ENCODE results near the gene ZNF732. TPM values are rescaled to one million over a fixed set of nuclear protein-coding genes. Genes with fewer than 3 reads are reported as not detected.

The ZNF732 gene
- polyA plus RNA-seq, 3 donors = not detected

- Histone ChIP-seq H3K27me3 (ENCODE audit: control insufficient read depth in 2 of 2, insufficient read depth in 2 of 2, low read length in 2 of 2) (peaks cover 0 to 17% of the 10 kb centered on the region in 2 donors), H3K4me3 (replicated peaks in 1 of 3; ENCODE audit: low read depth in 2 of 3, low read length in 3 of 3) (no peak overlapping the region), H3K9ac (ENCODE audit: insufficient read depth, low read length, poor library complexity, severe bottlenecking) (no peak overlapping the region), H3K4me2 (replicated peaks; ENCODE audit: extremely low read depth, low read length, poor library complexity, severe bottlenecking) (no peak overlapping the region), H3K27ac (ENCODE audit: low read depth in 1 of 2, low read length in 2 of 2) (no peak overlapping the region), H3K79me2 (ENCODE audit: insufficient read depth, low read length) (no peaks in the 10 kb centered on the region), H2AFZ (ENCODE audit: insufficient read depth, low read depth, low read length, poor library complexity, severe bottlenecking) (no peak overlapping the region), H3K4me1 (ENCODE audit: control insufficient read depth in 1 of 2, insufficient read depth in 2 of 2, low read length in 2 of 2) (no peaks in the 10 kb centered on the region), H4K20me1 (ENCODE audit: insufficient read depth, low read length) (no peaks in the 10 kb centered on the region), H3K9me3 (replicated peaks in 1 of 2; ENCODE audit: control insufficient read depth in 1 of 2, insufficient read depth in 1 of 2, low read length in 2 of 2) (peaks cover 67% of the 10 kb centered on the region in 2 donors), H3K36me3 (replicated peaks in 1 of 2; ENCODE audit: control insufficient read depth in 1 of 2, insufficient read depth in 2 of 2, low read length in 2 of 2) (no peaks in the 10 kb centered on the region)
- WGBS (ENCODE audit: insufficient coverage) = 100% methylated on average over 1 of the region's 4 CpGs
- peaks cover 21 to 24% (median 23%) of the 10 kb centered on the region in 3 donors for H3K27me3 Mint-ChIP-seq (ENCODE audit: low read depth in 3 of 3)
- H3K4me3 Mint-ChIP-seq = no peak overlapping the region
- H3K27ac Mint-ChIP-seq = no peak overlapping the region
- intact Hi-C loops (cut with micrococcal nuclease) = no loop called here
- no peak for TF ChIP-seq CTCF (IDR thresholded peaks at IDR 0.05)
- peaks cover 36 to 78% (median 67%) of the 10 kb centered on the region in 7 donors for H3K9me3 Mint-ChIP-seq
- peaks cover 4 to 5% of the 10 kb centered on the region in 2 donors for H3K36me3 Mint-ChIP-seq
- peaks cover 8% of the 10 kb centered on the region for H3K4me1 Mint-ChIP-seq
- no peak for DNase-seq
Measured at GRCh38 chr4:302381-302780, 2.9 kb downstream of the ZNF732 start.

GRCh38 chr4:294732-295131 is 10.5 kb downstream of the ZNF732 start:
- H3K4me3 ChIP-seq (replicated peaks in 1 of 3; ENCODE audit: low read depth in 2 of 3, low read length in 3 of 3) = no peak overlapping the region

More at GRCh38 chr4:294732-295131, 10.5 kb downstream of the ZNF732 start:
- H3K36me3 Mint-ChIP-seq = no peaks in the 10 kb centered on the region
- Histone ChIP-seq H2AFZ (ENCODE audit: insufficient read depth, low read depth, low read length, poor library complexity, severe bottlenecking) (no peak overlapping the region), H3K27me3 (ENCODE audit: control insufficient read depth in 2 of 2, insufficient read depth in 2 of 2, low read length in 2 of 2) (no peaks in the 10 kb centered on the region), H3K4me2 (replicated peaks; ENCODE audit: extremely low read depth, low read length, poor library complexity, severe bottlenecking) (no peak overlapping the region), H3K9ac (ENCODE audit: insufficient read depth, low read length, poor library complexity, severe bottlenecking) (no peak overlapping the region), H3K36me3 (replicated peaks in 1 of 2; ENCODE audit: control insufficient read depth in 1 of 2, insufficient read depth in 2 of 2, low read length in 2 of 2) (no peaks in the 10 kb centered on the region), H3K79me2 (ENCODE audit: insufficient read depth, low read length) (no peaks in the 10 kb centered on the region), H4K20me1 (ENCODE audit: insufficient read depth, low read length) (no peaks in the 10 kb centered on the region), H3K27ac (ENCODE audit: low read depth in 1 of 2, low read length in 2 of 2) (no peak overlapping the region), H3K4me1 (ENCODE audit: control insufficient read depth in 1 of 2, insufficient read depth in 2 of 2, low read length in 2 of 2) (no peaks in the 10 kb centered on the region), H3K9me3 (replicated peaks in 1 of 2; ENCODE audit: control insufficient read depth in 1 of 2, insufficient read depth in 1 of 2, low read length in 2 of 2) (peaks cover 41 to 74% of the 10 kb centered on the region in 2 donors)
- H3K9me3 Mint-ChIP-seq = peaks cover 14 to 59% (median 45%) of the 10 kb centered on the region in 7 donors
- no peak overlapping the region for H3K27ac Mint-ChIP-seq
- WGBS (ENCODE audit: insufficient coverage) = no CpG with 5 or more reads among the region's 3 CpGs
- intact Hi-C loops (cut with micrococcal nuclease) = no loop called here
- no peak for DNase-seq
- no peaks in the 10 kb centered on the region for H3K4me1 Mint-ChIP-seq
- no peak for TF ChIP-seq CTCF (IDR thresholded peaks at IDR 0.05)
- H3K4me3 Mint-ChIP-seq = no peak overlapping the region
- H3K27me3 Mint-ChIP-seq (ENCODE audit: low read depth in 3 of 3) = no peaks in the 10 kb centered on the region

All from CD14-positive monocyte (primary cell).